Measurements from ENCODE around the gene BMP7. TPM values are rescaled to one million over a fixed set of nuclear protein-coding genes. Genes with fewer than 3 reads are reported as not detected.

The BMP7 gene
- polyA plus RNA-seq, 1 experiment: not detected

DNA sequence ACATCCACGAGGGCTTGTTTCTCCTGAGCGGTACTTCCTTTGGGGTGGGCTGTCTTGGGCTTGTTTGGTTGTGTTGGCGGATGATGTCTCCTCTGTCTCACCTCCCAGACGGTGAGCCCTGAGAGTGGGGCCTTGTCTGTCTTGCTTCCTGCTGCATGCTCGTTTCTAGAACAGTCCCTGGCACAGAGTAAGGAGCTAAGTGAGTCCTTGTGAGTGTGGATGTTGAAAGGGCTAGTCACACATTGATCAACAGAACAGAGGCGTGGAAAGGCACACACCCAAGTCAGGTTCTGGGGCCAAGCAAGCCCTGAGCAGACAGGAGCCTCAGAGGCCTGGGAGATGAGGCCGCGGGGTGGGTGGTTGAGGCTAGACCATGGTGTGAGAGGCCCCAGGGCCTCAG lies 111.0 kb downstream of the BMP7 start:
- POLR2A ChIA-PET: no interaction called here

GRCh38 chr20:57153238-57153905 lies 113.1 kb downstream of the BMP7 start:
- no peaks in the 10 kb centered on the region for H3K36me3 ChIP-seq (ENCODE audit: control insufficient read depth, insufficient read depth, low read length)
- no peak overlapping the region for H3K4me3 ChIP-seq (ENCODE audit: low read depth, low read length)
- ChIA-PET CTCF (no interaction called here), POLR2A (no interaction called here)
- DNase-seq (ENCODE audit: low read depth): no peak
- no peak for TF ChIP-seq CTCF (IDR thresholded peaks at IDR 0.05; ENCODE audit: insufficient read depth, low read depth, low read length)
- 0 out of 2 replicates have a peak, but pooled peaks cover 2% of the 10 kb centered on the region for H3K27me3 ChIP-seq (ENCODE audit: control insufficient read depth, insufficient read depth, low read length)

More for the DNA sequence above, 111.0 kb downstream of the BMP7 start:
- H3K27me3 ChIP-seq (ENCODE audit: control insufficient read depth, insufficient read depth, low read length): 0 out of 2 replicates have a peak, but pooled peaks cover 2% of the 10 kb centered on the region
- H3K36me3 ChIP-seq (ENCODE audit: control insufficient read depth, insufficient read depth, low read length): no peaks in the 10 kb centered on the region
- no peak overlapping the region for H3K4me3 ChIP-seq (ENCODE audit: low read depth, low read length)
- no peak for DNase-seq (ENCODE audit: low read depth)
- TF ChIP-seq CTCF (IDR thresholded peaks at IDR 0.05; ENCODE audit: insufficient read depth, low read depth, low read length): no peak
- CTCF ChIA-PET: no interaction called here

- no peak for TF ChIP-seq CTCF (IDR thresholded peaks at IDR 0.05; ENCODE audit: insufficient read depth, low read depth, low read length)
- CTCF ChIA-PET: no interaction called here
- DNase-seq (ENCODE audit: low read depth): no peak
- Histone ChIP-seq H3K36me3 (ENCODE audit: control insufficient read depth, insufficient read depth, low read length) (no peaks in the 10 kb centered on the region), H3K4me3 (ENCODE audit: low read depth, low read length) (no peak overlapping the region), H3K27me3 (ENCODE audit: control insufficient read depth, insufficient read depth, low read length) (peaks cover 2% of the 10 kb centered on the region; the same call in 1 of the 2 replicates)
- POLR2A ChIA-PET: no interaction called here
Measured at GRCh38 chr20:57152557-57152956, 113.9 kb downstream of the BMP7 start.

DNA sequence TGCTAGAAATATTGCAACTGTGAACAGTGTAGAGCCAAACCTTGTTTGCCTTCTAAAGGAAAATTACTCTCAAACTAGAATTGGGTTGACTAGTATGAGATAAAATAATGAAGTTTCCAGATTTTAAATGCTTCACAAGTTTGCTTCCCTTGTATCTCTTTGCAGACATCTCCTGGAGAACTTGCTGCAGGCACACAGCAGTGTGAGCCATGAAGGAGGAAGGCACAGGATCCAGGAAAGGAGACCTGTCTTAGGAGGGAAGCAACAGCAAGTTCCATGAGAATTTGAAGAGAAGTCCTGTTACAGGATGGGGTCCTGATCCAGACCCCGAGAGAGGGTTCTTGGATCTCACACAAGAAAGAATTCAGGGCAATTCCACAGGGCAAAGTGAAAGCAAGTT lies 115.9 kb downstream of the BMP7 start:
- H3K36me3 ChIP-seq (ENCODE audit: control insufficient read depth, insufficient read depth, low read length): no peaks in the 10 kb centered on the region
- no peak for DNase-seq (ENCODE audit: low read depth)
- ChIA-PET CTCF (no interaction called here), POLR2A (no interaction called here)
- H3K4me3 ChIP-seq (ENCODE audit: low read depth, low read length): no peak overlapping the region
- H3K27me3 ChIP-seq (ENCODE audit: control insufficient read depth, insufficient read depth, low read length): peaks cover 3% of the 10 kb centered on the region
- TF ChIP-seq CTCF (IDR thresholded peaks at IDR 0.05; ENCODE audit: insufficient read depth, low read depth, low read length): no peak

DNA sequence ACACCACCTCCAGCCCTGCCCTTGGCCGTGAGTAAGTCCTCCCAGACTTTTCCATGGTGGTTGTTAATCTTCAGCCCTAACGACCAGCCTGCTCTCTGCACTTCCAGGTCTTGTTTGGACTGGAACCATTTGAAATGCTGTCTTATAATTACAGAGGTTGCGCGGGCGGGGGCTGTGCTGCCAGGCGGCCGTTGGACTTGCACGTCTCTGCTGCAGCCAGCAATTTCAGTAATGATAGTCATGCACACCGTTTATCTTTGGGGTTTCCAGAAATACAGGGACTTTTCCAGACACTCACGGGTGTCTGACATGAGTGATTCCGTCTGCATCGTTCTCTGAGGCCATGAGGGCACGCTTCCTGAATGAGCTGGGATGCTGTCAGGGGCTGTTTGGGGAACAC lies 118.2 kb downstream of the BMP7 start:
- POLR2A ChIA-PET: no interaction called here
- Histone ChIP-seq H3K36me3 (ENCODE audit: control insufficient read depth, insufficient read depth, low read length) (no peaks in the 10 kb centered on the region), H3K27me3 (ENCODE audit: control insufficient read depth, insufficient read depth, low read length) (peaks cover 3% of the 10 kb centered on the region), H3K4me3 (ENCODE audit: low read depth, low read length) (no peak overlapping the region)
- CTCF ChIA-PET: no interaction called here
- no peak for TF ChIP-seq CTCF (IDR thresholded peaks at IDR 0.05; ENCODE audit: insufficient read depth, low read depth, low read length)
- no peak for DNase-seq (ENCODE audit: low read depth)
